ENCODE data around the gene ACTG2.

GRCh38 chr2:73890301-73891092 is 2.3 kb upstream of the ACTG2 start:
- TF ChIP-seq, protein P1, sequence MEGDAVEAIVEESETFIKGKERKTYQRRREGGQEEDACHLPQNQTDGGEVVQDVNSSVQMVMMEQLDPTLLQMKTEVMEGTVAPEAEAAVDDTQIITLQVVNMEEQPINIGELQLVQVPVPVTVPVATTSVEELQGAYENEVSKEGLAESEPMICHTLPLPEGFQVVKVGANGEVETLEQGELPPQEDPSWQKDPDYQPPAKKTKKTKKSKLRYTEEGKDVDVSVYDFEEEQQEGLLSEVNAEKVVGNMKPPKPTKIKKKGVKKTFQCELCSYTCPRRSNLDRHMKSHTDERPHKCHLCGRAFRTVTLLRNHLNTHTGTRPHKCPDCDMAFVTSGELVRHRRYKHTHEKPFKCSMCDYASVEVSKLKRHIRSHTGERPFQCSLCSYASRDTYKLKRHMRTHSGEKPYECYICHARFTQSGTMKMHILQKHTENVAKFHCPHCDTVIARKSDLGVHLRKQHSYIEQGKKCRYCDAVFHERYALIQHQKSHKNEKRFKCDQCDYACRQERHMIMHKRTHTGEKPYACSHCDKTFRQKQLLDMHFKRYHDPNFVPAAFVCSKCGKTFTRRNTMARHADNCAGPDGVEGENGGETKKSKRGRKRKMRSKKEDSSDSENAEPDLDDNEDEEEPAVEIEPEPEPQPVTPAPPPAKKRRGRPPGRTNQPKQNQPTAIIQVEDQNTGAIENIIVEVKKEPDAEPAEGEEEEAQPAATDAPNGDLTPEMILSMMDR (IDR thresholded peaks at IDR 0.05): no peak
- TF ChIP-seq POLR2AphosphoS5 (IDR thresholded peaks at IDR 0.05) (peak; percentile 44 to 62), POLR2A (IDR thresholded peaks at IDR 0.05; ENCODE audit: low read depth) (no peak)
